PC-3 (cell line): ENCODE data around the gene PLXDC1. TPM values are rescaled to one million over a fixed set of nuclear protein-coding genes. Genes with fewer than 3 reads are reported as not detected.

ENCODE experiments used
- ATAC-seq: fragments of 200-7000 bp; cut with Tn5 transposase; 2 replicates; pipeline ENCODE4 v1.9.1; 2020; ENCODE audit warnings: mild to moderate bottlenecking, moderate library complexity
- BruUV-seq: library from RNA; stranded (reverse); fragments of 400-500 nt; replicated peaks from 2 replicates; lab custom pipeline; 2021; lab: Mats Ljungman, UMichigan
- CTCF ChIA-PET: fragments of 300-600 bp; sonication (Branson Sonifier 250); formaldehyde crosslinking; loops from one replicate; lab custom pipeline; 2022; ENCODE audit warnings: antibody characterized with exemption; lab: Charles Lee
- POLR2A ChIA-PET: fragments of 300-600 bp; sonication (Branson Sonifier 250); formaldehyde crosslinking; loops from one replicate; lab custom pipeline; 2022; ENCODE audit warnings: antibody characterized with exemption; ENCODE audit not compliant: unreplicated experiment; lab: Charles Lee
- DNase-seq: peaks from one replicate; pipeline ENCODE4 v3.0.0-alpha.2; 2015
- H2AFZ ChIP-seq: fragments of 300-600 bp; sonication (generic); 2 replicates; pipeline ENCODE4 v1.6.0; 2016; ENCODE audit warnings: antibody characterized with exemption, low read length
- H3F3A ChIP-seq: fragments of 300-600 bp; sonication (generic); one replicate; pipeline ENCODE4 v1.6.0; 2017; ENCODE audit warnings: antibody characterized with exemption, low read length, control low read depth, mild to moderate bottlenecking; ENCODE audit not compliant: unreplicated experiment
- H3K27ac ChIP-seq: fragments of 300-600 bp; sonication (generic); 2 replicates; pipeline ENCODE4 v1.5.1; 2016; ENCODE audit warnings: mild to moderate bottlenecking, low read length
- H3K27me3 ChIP-seq: fragments of 300-600 bp; sonication (generic); 2 replicates; pipeline ENCODE4 v1.6.1; 2016; ENCODE audit warnings: low read length, mixed read lengths
- H3K36me3 ChIP-seq: fragments of 300-600 bp; sonication (generic); 2 replicates; pipeline ENCODE4 v1.6.1; 2016; ENCODE audit warnings: low read depth, mixed run types, low read length, mixed read lengths
- H3K4me1 ChIP-seq: fragments of 300-600 bp; sonication (generic); 2 replicates; pipeline ENCODE4 v1.5.1; 2016; ENCODE audit warnings: low read length; ENCODE audit not compliant: insufficient read depth
- H3K4me2 ChIP-seq: fragments of 300-600 bp; sonication (generic); 2 replicates; pipeline ENCODE4 v1.6.0; 2016; ENCODE audit warnings: low read length
- H3K4me3 ChIP-seq: fragments of 300-600 bp; sonication (generic); 2 replicates; pipeline ENCODE4 v1.5.1; 2016; ENCODE audit warnings: mild to moderate bottlenecking, low read length, mixed read lengths
- H3K79me2 ChIP-seq: fragments of 300-600 bp; sonication (generic); 2 replicates; pipeline ENCODE4 v1.6.1; 2017; ENCODE audit warnings: low read length, mixed read lengths
- H3K9ac ChIP-seq: fragments of 300-600 bp; sonication (generic); 2 replicates; pipeline ENCODE4 v1.6.0; 2016; ENCODE audit warnings: mild to moderate bottlenecking, low read length
- H3K9me2 ChIP-seq: fragments of 300-600 bp; sonication (generic); replicated peaks from 2 replicates; pipeline ENCODE4 v1.6.1; 2016; ENCODE audit warnings: mixed run types, low read length, mixed read lengths
- H3K9me3 ChIP-seq: fragments of 300-600 bp; sonication (generic); 2 replicates; pipeline ENCODE4 v1.6.1; 2016; ENCODE audit warnings: low read length, mixed read lengths
- H4K20me1 ChIP-seq: fragments of 300-600 bp; sonication (generic); 2 replicates; pipeline ENCODE4 v1.6.1; 2016; ENCODE audit warnings: low read length, mixed read lengths
- EZH2 ChIP-seq: fragments of 300-600 bp; sonication (generic); IDR thresholded peaks from one replicate; pipeline ENCODE4 v1.6.1; 2017; ENCODE audit warnings: antibody characterized with exemption, mild to moderate bottlenecking, low read length; ENCODE audit not compliant: unreplicated experiment
- EZH2phosphoT487 ChIP-seq: fragments of 300-600 bp; sonication (generic); IDR thresholded peaks from 2 replicates; pipeline ENCODE4 v1.6.1; 2018; ENCODE audit warnings: mild to moderate bottlenecking, antibody characterized with exemption, low read length, borderline replicate concordance
- intact Hi-C: fragments of 100-400 bp; cut with micrococcal nuclease; formaldehyde crosslinking; loops from 2 replicates; pipeline ENCODE4 v1.9.0; 2023
- total RNA-seq: library from RNA; depleted of rRNA; stranded (reverse); fragments of >200 nt; gene quantifications from 2 replicates; pipeline ENCODE4 v1.2.3, GENCODE V29; 2014
- TF ChIP-seq, protein P1 (sequence below): fragments of 300-600 bp; sonication (generic); conservative IDR thresholded peaks from 2 replicates; pipeline ENCODE4 v1.5.1; 2017; ENCODE audit warnings: antibody characterized with exemption, low read depth, mild to moderate bottlenecking, low read length

Gene PLXDC1
- total RNA-seq, 1 experiment from 2014 or later = not detected

DNA sequence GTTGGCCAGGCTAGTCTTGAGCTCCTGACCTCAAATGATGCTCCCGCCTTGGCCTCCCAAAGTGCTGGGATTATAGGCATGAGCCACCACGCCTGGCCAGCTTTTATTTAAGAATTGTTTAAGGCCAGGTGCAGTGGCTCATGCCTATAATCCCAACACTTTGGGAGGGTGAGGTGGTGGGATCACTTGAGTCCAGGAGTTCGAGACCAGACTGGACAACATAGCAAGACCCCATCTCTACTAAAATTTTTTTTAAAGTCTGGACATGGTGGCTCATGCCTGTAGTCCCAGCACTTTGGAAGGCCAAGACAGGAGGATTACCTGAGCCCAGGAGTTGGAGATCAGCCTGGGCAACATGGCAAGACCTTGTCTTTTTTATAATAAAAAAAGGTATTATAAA lies 5.2 kb downstream of the PLXDC1 start:
- intact Hi-C loops = no loop called here
- Histone ChIP-seq H3K4me2 (no peak overlapping the region), H3K27ac (no peak overlapping the region), H3K4me3 (no peak overlapping the region), H3K36me3 (no peaks in the 10 kb centered on the region), H3K9ac (no peak overlapping the region), H3K9me3 (no peaks in the 10 kb centered on the region), H3K27me3 (peaks cover 6% of the 10 kb centered on the region; the same call in 1 of the 2 replicates), H4K20me1 (no peaks in the 10 kb centered on the region), H3K4me1 (no peaks in the 10 kb centered on the region), H2AFZ (no peak overlapping the region), H3K9me2 (no peaks in the 10 kb centered on the region), H3K79me2 (no peaks in the 10 kb centered on the region), H3F3A (no peaks in the 10 kb centered on the region)
- no peak for ATAC-seq
- CTCF ChIA-PET = interaction anchor here (0.7 kb wide), 1 partner anchor 38 kb away, joined by 7 read pairs; no protein-coding TSS in a partner anchor
- POLR2A ChIA-PET = no interaction called here
- DNase-seq = no peak
- no peak for TF ChIP-seq EZH2
- TF ChIP-seq, protein P1, sequence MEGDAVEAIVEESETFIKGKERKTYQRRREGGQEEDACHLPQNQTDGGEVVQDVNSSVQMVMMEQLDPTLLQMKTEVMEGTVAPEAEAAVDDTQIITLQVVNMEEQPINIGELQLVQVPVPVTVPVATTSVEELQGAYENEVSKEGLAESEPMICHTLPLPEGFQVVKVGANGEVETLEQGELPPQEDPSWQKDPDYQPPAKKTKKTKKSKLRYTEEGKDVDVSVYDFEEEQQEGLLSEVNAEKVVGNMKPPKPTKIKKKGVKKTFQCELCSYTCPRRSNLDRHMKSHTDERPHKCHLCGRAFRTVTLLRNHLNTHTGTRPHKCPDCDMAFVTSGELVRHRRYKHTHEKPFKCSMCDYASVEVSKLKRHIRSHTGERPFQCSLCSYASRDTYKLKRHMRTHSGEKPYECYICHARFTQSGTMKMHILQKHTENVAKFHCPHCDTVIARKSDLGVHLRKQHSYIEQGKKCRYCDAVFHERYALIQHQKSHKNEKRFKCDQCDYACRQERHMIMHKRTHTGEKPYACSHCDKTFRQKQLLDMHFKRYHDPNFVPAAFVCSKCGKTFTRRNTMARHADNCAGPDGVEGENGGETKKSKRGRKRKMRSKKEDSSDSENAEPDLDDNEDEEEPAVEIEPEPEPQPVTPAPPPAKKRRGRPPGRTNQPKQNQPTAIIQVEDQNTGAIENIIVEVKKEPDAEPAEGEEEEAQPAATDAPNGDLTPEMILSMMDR = no peak
- TF ChIP-seq EZH2phosphoT487 = no peak
- BruUV-seq = no TSS peak

DNA sequence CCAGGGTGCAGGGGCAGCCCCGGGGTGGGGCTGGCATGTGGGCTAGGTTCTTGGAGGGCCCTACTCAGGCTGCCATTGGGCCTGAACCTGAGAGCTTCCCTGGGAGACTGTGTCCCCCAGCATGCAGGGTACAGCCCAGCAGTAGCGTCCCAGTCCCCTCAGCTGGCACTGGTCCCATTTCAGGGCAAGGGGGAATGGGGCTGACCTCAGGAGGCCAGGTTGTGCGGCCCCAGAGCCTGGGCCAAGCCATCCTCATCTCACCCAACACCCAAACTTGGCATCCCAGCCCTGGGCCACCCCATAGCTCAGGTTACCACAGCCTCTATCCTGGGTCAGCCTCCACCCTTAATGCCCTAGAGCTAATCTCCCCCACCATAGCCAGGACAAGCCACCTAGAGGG lies 6.3 kb downstream of the PLXDC1 start:
- Histone ChIP-seq H3K4me2 (no peak overlapping the region), H3K36me3 (no peaks in the 10 kb centered on the region), H3F3A (no peaks in the 10 kb centered on the region), H3K4me1 (no peaks in the 10 kb centered on the region), H3K79me2 (no peaks in the 10 kb centered on the region), H3K27ac (no peak overlapping the region), H3K27me3 (no peaks in the 10 kb centered on the region), H3K9ac (no peak overlapping the region), H4K20me1 (no peaks in the 10 kb centered on the region), H2AFZ (no peak overlapping the region), H3K4me3 (no peak overlapping the region), H3K9me3 (no peaks in the 10 kb centered on the region), H3K9me2 (no peaks in the 10 kb centered on the region)
- no TSS peak for BruUV-seq
- intact Hi-C loops = no loop called here
- DNase-seq (no peak), ATAC-seq (no peak)
- POLR2A ChIA-PET = no interaction called here
- TF ChIP-seq EZH2phosphoT487 (no peak), EZH2 (no peak)
- TF ChIP-seq, protein P1 = no peak
- CTCF ChIA-PET = no interaction called here

DNA sequence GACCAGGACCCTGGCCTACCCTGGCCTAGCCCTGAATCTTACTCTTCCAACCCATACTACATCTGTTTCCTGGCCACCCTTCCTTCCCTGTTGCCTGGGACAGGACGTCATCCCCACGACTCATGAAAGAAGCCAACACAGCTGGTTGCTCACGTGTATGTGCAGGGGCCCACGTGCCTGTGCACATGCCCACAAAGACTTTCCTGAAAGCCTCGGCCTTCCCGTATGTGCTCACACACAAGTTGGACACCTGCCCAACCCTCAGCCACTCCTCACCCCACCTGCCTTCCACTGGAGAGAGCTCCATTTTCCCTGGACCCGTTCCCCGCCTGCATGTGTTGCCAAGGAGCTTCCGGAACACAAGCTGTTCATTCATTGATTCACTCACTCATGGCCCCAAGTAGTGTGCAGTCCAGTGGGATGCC lies 7.0 kb downstream of the PLXDC1 start:
- no peak overlapping the region for H3K4me2 ChIP-seq
- no TSS peak for BruUV-seq
- H3K4me3 ChIP-seq = no peak overlapping the region
- no peak overlapping the region for H3K9ac ChIP-seq
- H3K36me3 ChIP-seq = no peaks in the 10 kb centered on the region
- POLR2A ChIA-PET = no interaction called here
- no peak overlapping the region for H3K27ac ChIP-seq
- ATAC-seq = no peak
- TF ChIP-seq EZH2phosphoT487 (no peak), EZH2 (no peak)
- TF ChIP-seq, protein P1 = no peak
- no peaks in the 10 kb centered on the region for H3F3A ChIP-seq
- no peaks in the 10 kb centered on the region for H3K27me3 ChIP-seq
- no peaks in the 10 kb centered on the region for H3K79me2 ChIP-seq
- H2AFZ ChIP-seq = no peak overlapping the region
- no peaks in the 10 kb centered on the region for H3K9me3 ChIP-seq
- DNase-seq = peak; percentile 22
- intact Hi-C loops = no loop called here
- H3K9me2 ChIP-seq = no peaks in the 10 kb centered on the region
- CTCF ChIA-PET = no interaction called here
- peaks cover 3% of the 10 kb centered on the region; the same call in 1 of the 2 replicates for H3K4me1 ChIP-seq
- H4K20me1 ChIP-seq = no peaks in the 10 kb centered on the region
